Articular chondrocyte of knee joint (primary cell): ENCODE results near the gene NID1. TPM values are rescaled to one million over a fixed set of nuclear protein-coding genes. Genes with fewer than 3 reads are reported as not detected.

Source experiments
- small RNA-seq: library from RNA; depleted of rRNA; stranded (forward); fragments of <200 nt; gene quantifications from one replicate; pipeline ENCODE3, GENCODE V24; 2012
- total RNA-seq: library from RNA; depleted of rRNA; stranded (reverse); fragments of >200 nt; gene quantifications from 2 replicates; pipeline ENCODE4 v1.2.3, GENCODE V29; 2012

The NID1 gene
- total RNA-seq = 39.9 and 44.5 TPM in 2 replicates

GRCh38 chr1:236064674-236065508, at the start of gene NID1:
NID1 (minus strand) TSS chr1:236065090; CDS start chr1:236065079, 11 bp downstream.

Small RNA genes lying within 50 kb of the gene (small RNA-seq; reads per million reads assigned to genes)
- gene RF00019 = not detected

Other genes with a start within 250 kb of the NID1 start
- 45.1 and 45.5 TPM in 2 replicates for gene LYST, start 198.2 kb downstream of the NID1 start, total RNA-seq
- gene GPR137B, start 77.4 kb upstream of the NID1 start, total RNA-seq = 18.9 and 20.5 TPM in 2 replicates
- 5.2 and 6.6 TPM in 2 replicates for gene ERO1B, start 216.9 kb upstream of the NID1 start, total RNA-seq